H9 (cell line): ENCODE results near the gene XIRP1. TPM values are rescaled to one million over a fixed set of nuclear protein-coding genes. Genes with fewer than 3 reads are reported as not detected.

ENCODE experiments used
- DNase-seq: peaks from one replicate; pipeline ENCODE4 v3.0.0-alpha.2; 2017
- H2AFZ ChIP-seq: one replicate; pipeline ENCODE4 v1.6.1; 2013; ENCODE audit warnings: mild to moderate bottlenecking, low read length, control low read depth, moderate library complexity
- H2AK5ac ChIP-seq: 2 replicates; pipeline ENCODE4 v1.6.1; 2013; ENCODE audit warnings: low read length, control low read depth, mixed read lengths; ENCODE audit not compliant: insufficient read length
- H2BK120ac ChIP-seq: one replicate; pipeline ENCODE4 v1.6.1; 2013; ENCODE audit warnings: low read depth, mild to moderate bottlenecking, low read length, control low read depth, inconsistent platforms; ENCODE audit not compliant: poor library complexity, severe bottlenecking
- H2BK12ac ChIP-seq: 2 replicates; pipeline ENCODE4 v1.6.1; 2013; ENCODE audit warnings: low read length, control low read depth, mixed read lengths, low read depth; ENCODE audit not compliant: insufficient read length
- H2BK15ac ChIP-seq: 2 replicates; pipeline ENCODE4 v1.6.1; 2013; ENCODE audit warnings: low read depth, low read length, control low read depth
- H2BK20ac ChIP-seq: one replicate; pipeline ENCODE4 v1.6.1; 2013; ENCODE audit warnings: low read depth, mild to moderate bottlenecking, low read length, control low read depth, inconsistent platforms; ENCODE audit not compliant: poor library complexity, severe bottlenecking
- H2BK5ac ChIP-seq: 2 replicates; pipeline ENCODE4 v1.6.1; 2013; ENCODE audit warnings: low read length, control low read depth, mixed read lengths; ENCODE audit not compliant: insufficient read length
- H3K14ac ChIP-seq: 2 replicates; pipeline ENCODE4 v1.6.1; 2013; ENCODE audit warnings: low read length, control low read depth; ENCODE audit not compliant: insufficient read depth
- H3K18ac ChIP-seq: 2 replicates; pipeline ENCODE4 v1.6.1; 2013; ENCODE audit warnings: low read depth, mild to moderate bottlenecking, mixed read lengths, low read length, control low read depth; ENCODE audit not compliant: insufficient read length
- H3K23ac ChIP-seq: 2 replicates; pipeline ENCODE4 v1.6.1; 2013; ENCODE audit warnings: low read length, control low read depth, mixed read lengths, low read depth; ENCODE audit not compliant: insufficient read length
- H3K23me2 ChIP-seq: 2 replicates; pipeline ENCODE4 v1.6.1; 2013; ENCODE audit warnings: low read depth, mild to moderate bottlenecking, mixed read lengths, low read length, control low read depth; ENCODE audit not compliant: insufficient read length, poor library complexity, severe bottlenecking
- H3K27ac ChIP-seq: 2 replicates; pipeline ENCODE4 v1.5.1; 2013; ENCODE audit warnings: low read length, control low read depth, mixed read lengths, low read depth; ENCODE audit not compliant: insufficient read length
- H3K27me3 ChIP-seq: 2 replicates; pipeline ENCODE4 v1.6.1; 2013; ENCODE audit warnings: low read length, control low read depth, inconsistent platforms; ENCODE audit not compliant: insufficient read depth
- H3K4ac ChIP-seq: 2 replicates; pipeline ENCODE4 v1.6.1; 2013; ENCODE audit warnings: low read depth, mild to moderate bottlenecking, control low read depth, inconsistent platforms, low read length, moderate library complexity
- H3K4me1 ChIP-seq: 2 replicates; pipeline ENCODE4 v1.6.1; 2013; ENCODE audit warnings: low read length, control low read depth, inconsistent platforms; ENCODE audit not compliant: insufficient read depth
- H3K4me2 ChIP-seq: 2 replicates; pipeline ENCODE4 v1.6.1; 2013; ENCODE audit warnings: low read length, control low read depth, mixed read lengths; ENCODE audit not compliant: insufficient read length, insufficient read depth
- H3K56ac ChIP-seq: 2 replicates; pipeline ENCODE4 v1.6.1; 2013; ENCODE audit warnings: low read depth, mild to moderate bottlenecking, mixed read lengths, low read length, control low read depth; ENCODE audit not compliant: insufficient read length
- H3K79me1 ChIP-seq: 2 replicates; pipeline ENCODE4 v1.6.1; 2013; ENCODE audit warnings: low read depth, mild to moderate bottlenecking, moderate library complexity, low read length, control low read depth, inconsistent platforms; ENCODE audit not compliant: insufficient read depth, poor library complexity, severe bottlenecking
- H3K79me2 ChIP-seq: 2 replicates; pipeline ENCODE4 v1.6.1; 2013; ENCODE audit warnings: low read length, control low read depth, inconsistent platforms; ENCODE audit not compliant: insufficient read depth
- H3K9ac ChIP-seq: 2 replicates; pipeline ENCODE4 v1.6.1; 2013; ENCODE audit warnings: low read length, control low read depth, mixed read lengths; ENCODE audit not compliant: insufficient read length; ENCODE audit errors: extremely low read depth
- H3K9me3 ChIP-seq: one replicate; pipeline ENCODE4 v1.6.1; 2013; ENCODE audit warnings: low read depth, low read length, inconsistent platforms; ENCODE audit not compliant: control insufficient read depth
- H3T11ph ChIP-seq: one replicate; pipeline ENCODE4 v1.6.1; 2013; ENCODE audit warnings: mild to moderate bottlenecking, low read length, control low read depth, inconsistent platforms
- H4K20me1 ChIP-seq: one replicate; pipeline ENCODE4 v1.6.1; 2013; ENCODE audit not compliant: control insufficient read depth, insufficient read length, insufficient read depth
- H4K5ac ChIP-seq: 2 replicates; pipeline ENCODE4 v1.6.1; 2013; ENCODE audit warnings: low read depth, mild to moderate bottlenecking, mixed read lengths, low read length, control low read depth; ENCODE audit not compliant: insufficient read length
- H4K8ac ChIP-seq: replicated peaks from 2 replicates; pipeline ENCODE4 v1.6.1; 2013; ENCODE audit warnings: low read length, control low read depth, mixed read lengths, low read depth; ENCODE audit not compliant: insufficient read length
- H4K91ac ChIP-seq: 2 replicates; pipeline ENCODE4 v1.6.1; 2013; ENCODE audit warnings: low read depth, mild to moderate bottlenecking, moderate library complexity, mixed read lengths, low read length, control low read depth; ENCODE audit not compliant: insufficient read length
- H3K27ac Mint-ChIP-seq, 3 experiments: 2 replicates in 2 of 3; 3 replicates in 1 of 3; pipeline ENCODE4 v1.8.0; 2020 to 2021; ENCODE audit warnings: mixed read lengths in 3 of 3, mild to moderate bottlenecking in 1 of 3, moderate library complexity in 1 of 3
- H3K27me3 Mint-ChIP-seq: 2 replicates; pipeline ENCODE4 v1.8.0; 2021; ENCODE audit warnings: low read depth, mild to moderate bottlenecking, moderate library complexity, mixed read lengths
- H3K36me3 Mint-ChIP-seq, 3 experiments: 2 replicates in 2 of 3; 3 replicates in 1 of 3; pipeline ENCODE4 v1.8.0; 2020 to 2021; ENCODE audit warnings: low read depth in 3 of 3, mixed read lengths in 3 of 3; ENCODE audit not compliant: insufficient read depth in 1 of 3
- H3K4me1 Mint-ChIP-seq, 2 experiments: 2 replicates each; pipeline ENCODE4 v1.8.0; 2020; ENCODE audit warnings: mixed read lengths in 2 of 2
- H3K4me3 Mint-ChIP-seq, 2 experiments: 2 replicates in 1 of 2; 3 replicates in 1 of 2; pipeline ENCODE4 v1.8.0; 2020 to 2021; ENCODE audit warnings: mild to moderate bottlenecking in 2 of 2, mixed read lengths in 2 of 2, moderate library complexity in 1 of 2
- H3K9me3 Mint-ChIP-seq, 2 experiments: 2 replicates in 1 of 2; 3 replicates in 1 of 2; pipeline ENCODE4 v1.8.0; 2020; ENCODE audit warnings: mild to moderate bottlenecking in 2 of 2, mixed read lengths in 2 of 2, moderate library complexity in 1 of 2
- CTCF ChIP-seq: fragments of 200-600 bp; sonication (generic); conservative IDR thresholded peaks from 3 replicates; pipeline ENCODE4 v1.8.0; 2021; ENCODE audit warnings: antibody characterized with exemption, mild to moderate bottlenecking
- WGBS: extraction: QIAGEN DNeasy Blood & Tissue Kit; methylation state at CpG from one replicate; pipeline ENCODE4 v1.1.7; 2013; ENCODE audit warnings: missing lambda C conversion rate, low lambda C conversion rate, mixed read lengths; ENCODE audit not compliant: insufficient read length; ENCODE audit errors: extremely low coverage; 5-methylcytosine and 5-hydroxymethylcytosine counted together
- total RNA-seq: library from RNA; stranded (reverse); gene quantifications from 2 replicates; pipeline ENCODE4 v1.2.1, GENCODE V29; 2021

XIRP1 gene
- total RNA-seq, 1 experiment from 2014 or later, result not detected

- Histone ChIP-seq H2BK12ac (no peak overlapping the region), H2BK15ac (no peak overlapping the region)
- H3K36me3 Mint-ChIP-seq, result no peaks in the 10 kb centered on the region
Measured at GRCh38 chr3:39203402-39203801, 11.0 kb upstream of the XIRP1 start.

More at GRCh38 chr3:39203402-39203801, 11.0 kb upstream of the XIRP1 start:
- H2BK120ac ChIP-seq, result no peak overlapping the region
- no peak overlapping the region for H3K4me2 ChIP-seq
- no peak overlapping the region for H2AK5ac ChIP-seq
- no peak overlapping the region for H3K27ac Mint-ChIP-seq
- no peaks in the 10 kb centered on the region for H3K79me2 ChIP-seq
- H3K27me3 ChIP-seq, result no peaks in the 10 kb centered on the region
- no peak overlapping the region for H3K14ac ChIP-seq
- H3K9ac ChIP-seq, result no peak overlapping the region
- H2AFZ ChIP-seq, result no peak overlapping the region
- H4K20me1 ChIP-seq, result no peaks in the 10 kb centered on the region
- H4K8ac ChIP-seq, result no peak overlapping the region
- H3K4ac ChIP-seq, result no peak overlapping the region
- no peaks in the 10 kb centered on the region for H3K23me2 ChIP-seq
- H3K9me3 ChIP-seq, result no peaks in the 10 kb centered on the region
- no peak overlapping the region for H3K4me3 Mint-ChIP-seq
- H4K5ac ChIP-seq, result no peak overlapping the region
- no peak overlapping the region for H2BK5ac ChIP-seq
- no peak for DNase-seq
- peaks cover 15 to 16% of the 10 kb centered on the region in 2 experiments for H3K4me1 Mint-ChIP-seq
- no peak for TF ChIP-seq CTCF
- H3T11ph ChIP-seq, result no peak overlapping the region
- 0 out of 5 replicates have a peak, but pooled peaks cover 0 to 3% of the 10 kb centered on the region in 2 experiments for H3K9me3 Mint-ChIP-seq
- H2BK20ac ChIP-seq, result no peak overlapping the region
- H3K23ac ChIP-seq, result no peak overlapping the region
- H3K18ac ChIP-seq, result no peak overlapping the region
- H3K4me1 ChIP-seq, result no peaks in the 10 kb centered on the region
- H3K79me1 ChIP-seq, result no peaks in the 10 kb centered on the region
- H3K27ac ChIP-seq, result no peak overlapping the region
- H3K56ac ChIP-seq, result no peak overlapping the region
- no peak overlapping the region for H4K91ac ChIP-seq
- no CpG with 5 or more reads among the region's 4 CpGs for WGBS
- H3K27me3 Mint-ChIP-seq, result peaks cover 17% of the 10 kb centered on the region
